DMS53 treated with DMSO at 0.1 percent for 48 hours (cell line): Measurements from ENCODE around the gene SVEP1.
"Not testable (repeated sequence)": the region's sequence is repeated elsewhere in the genome, so short reads cannot be mapped to it uniquely, and the experiment has no call there.

Experiments
- DNase-seq: peaks from one replicate; lab custom pipeline; 2025; ENCODE audit not compliant: unreplicated experiment; lab: John Stamatoyannopoulos, UW

The SVEP1 gene

GRCh38 chr9:110579034-110579861 is at the start of gene SVEP1:
Gene SVEP1, minus strand, starts transcription at chr9:110579741. Its CDS starts 198 bp downstream, at chr9:110579543.
- DNase-seq, result peak; percentile 17

- no peak for DNase-seq
Measured at GRCh38 chr9:110626101-110626829, 46.7 kb upstream of the SVEP1 start.

GRCh38 chr9:110623462-110624025 is 44.0 kb upstream of the SVEP1 start:
- peak; percentile 52 for DNase-seq

GRCh38 chr9:110622368-110622767 is 42.8 kb upstream of the SVEP1 start:
- DNase-seq, result no peak

GRCh38 chr9:110620726-110621125 is 41.2 kb upstream of the SVEP1 start:
- DNase-seq, result no peak

GRCh38 chr9:110619831-110620230 is 40.3 kb upstream of the SVEP1 start:
- no peak for DNase-seq

GRCh38 chr9:110615498-110615897 is 36.0 kb upstream of the SVEP1 start:
- no peak for DNase-seq

GRCh38 chr9:110614576-110614975 is 35.0 kb upstream of the SVEP1 start:
- not testable (repeated sequence) for DNase-seq

- no peak for DNase-seq
Measured at GRCh38 chr9:110606179-110606790, 26.7 kb upstream of the SVEP1 start.

GRCh38 chr9:110605565-110605964 is 26.0 kb upstream of the SVEP1 start:
- DNase-seq, result no peak

- DNase-seq, result no peak
Measured at GRCh38 chr9:110604171-110604601, 24.6 kb upstream of the SVEP1 start.

- no peak for DNase-seq
Measured at GRCh38 chr9:110602281-110602680, 22.7 kb upstream of the SVEP1 start.

- DNase-seq, result no peak
Measured at GRCh38 chr9:110601098-110601497, 21.6 kb upstream of the SVEP1 start.

GRCh38 chr9:110599468-110599867 is 19.9 kb upstream of the SVEP1 start:
- no peak for DNase-seq

GRCh38 chr9:110592044-110592830 is 12.7 kb upstream of the SVEP1 start:
- no peak for DNase-seq

GRCh38 chr9:110591526-110591925 is 12.0 kb upstream of the SVEP1 start:
- no peak for DNase-seq

GRCh38 chr9:110590816-110591215 is 11.3 kb upstream of the SVEP1 start:
- DNase-seq, result no peak

GRCh38 chr9:110588296-110588695 is 8.8 kb upstream of the SVEP1 start:
- DNase-seq, result no peak

- no peak for DNase-seq
Measured at GRCh38 chr9:110583237-110583636, 3.7 kb upstream of the SVEP1 start.

- no peak for DNase-seq
Measured at GRCh38 chr9:110582156-110582555, 2.6 kb upstream of the SVEP1 start.

GRCh38 chr9:110580850-110581249 is 1.3 kb upstream of the SVEP1 start:
- DNase-seq, result no peak
